Measurements from ENCODE around the gene QRICH2. TPM values are rescaled to one million over a fixed set of nuclear protein-coding genes. Genes with fewer than 3 reads are reported as not detected.
A peak's percentile ranks its signal among the peaks of the same experiment; 100 is the strongest.

The QRICH2 gene
- total and polyA plus RNA-seq, 3 donors from 2014 or later = 27.0 to 43.4 (median 39.0) TPM

GRCh38 chr17:76354317-76354729 lies 46.2 kb upstream of the QRICH2 start:
- Histone ChIP-seq H3K4me1 (peaks cover 16% of the 10 kb centered on the region), H3K27me3 (no peaks in the 10 kb centered on the region), H3K9me3 (no peaks in the 10 kb centered on the region), H3K36me3 (ENCODE audit: low read depth, missing control alignments) (no peaks in the 10 kb centered on the region), H3K4me3 (peak overlapping the region; percentile 88 to 90), H3K27ac (peak overlapping the region in 1 of 2 donors; percentile 90)
- intact Hi-C loops (cut with DNase I; ENCODE audit: low total_unique reads) = no loop called here
- TF ChIP-seq CTCF (IDR thresholded peaks at IDR 0.05) = no peak
- TF ChIP-seq POLR2A (IDR thresholded peaks at IDR 0.05) = no peak
- no peak for DNase-seq
- WGBS, 2 donors = 1% methylated on average over 18 of the region's 18 CpGs

GRCh38 chr17:76353599-76354316 lies 45.7 kb upstream of the QRICH2 start, which contains the start of gene PRPSAP1:
Gene PRPSAP1 (minus strand): TSS chr17:76353916. CDS start chr17:76353703, 213 bp downstream.
- Histone ChIP-seq H3K4me1 (peaks cover 16% of the 10 kb centered on the region), H3K36me3 (ENCODE audit: low read depth, missing control alignments) (no peaks in the 10 kb centered on the region), H3K27ac (peak within 1 kb of the TSS; percentile 76 to 90), H3K9me3 (no peaks in the 10 kb centered on the region), H3K27me3 (no peaks in the 10 kb centered on the region), H3K4me3 (peak within 1 kb of the TSS; percentile 88 to 90)
- intact Hi-C loops (cut with DNase I; ENCODE audit: low total_unique reads) = no loop called here
- DNase-seq = peak; percentile 94
- TF ChIP-seq POLR2A (IDR thresholded peaks at IDR 0.05) = peak; percentile 40
- TF ChIP-seq CTCF (IDR thresholded peaks at IDR 0.05) = peak; percentile 27 to 55 (median 42)
- 1 to 2% methylated on average over 14 to 69 of the region's 75 CpGs for WGBS, 2 donors

- intact Hi-C loops (cut with DNase I; ENCODE audit: low total_unique reads) = no loop called here
- Histone ChIP-seq H3K9me3 (no peaks in the 10 kb centered on the region), H3K27ac (peak overlapping the region; percentile 76 to 90), H3K4me3 (peak overlapping the region; percentile 88 to 90), H3K27me3 (no peaks in the 10 kb centered on the region), H3K4me1 (peaks cover 16% of the 10 kb centered on the region), H3K36me3 (ENCODE audit: low read depth, missing control alignments) (no peaks in the 10 kb centered on the region)
- TF ChIP-seq CTCF (IDR thresholded peaks at IDR 0.05) (no peak), POLR2A (IDR thresholded peaks at IDR 0.05) (no peak)
- WGBS, 2 donors = 0 to 2% methylated on average over 1 to 36 of the region's 51 CpGs
- peak; percentile 27 for DNase-seq
Observed at GRCh38 chr17:76353004-76353598, 45.0 kb upstream of the QRICH2 start.

GRCh38 chr17:76351526-76352071 lies 43.5 kb upstream of the QRICH2 start:
- peaks cover 16% of the 10 kb centered on the region for H3K4me1 ChIP-seq
- TF ChIP-seq CTCF (IDR thresholded peaks at IDR 0.05) = no peak
- TF ChIP-seq POLR2A (IDR thresholded peaks at IDR 0.05) = no peak
- 30 to 40% methylated on average over 9 of the region's 9 CpGs for WGBS, 2 donors
- no peak for DNase-seq
- no peaks in the 10 kb centered on the region for H3K36me3 ChIP-seq (ENCODE audit: low read depth, missing control alignments)
- H3K27ac ChIP-seq = peak overlapping the region in 1 of 2 donors; percentile 36
- H3K4me3 ChIP-seq = no peak overlapping the region
- intact Hi-C loops (cut with DNase I; ENCODE audit: low total_unique reads) = no loop called here
- no peaks in the 10 kb centered on the region for H3K27me3 ChIP-seq
- H3K9me3 ChIP-seq = no peaks in the 10 kb centered on the region

Data from testis (tissue), 3 donors.